ENCODE data around the gene CALCR. TPM values are rescaled to one million over a fixed set of nuclear protein-coding genes. Genes with fewer than 3 reads are reported as not detected.

Gene CALCR
- total and polyA plus RNA-seq, 2 of the 4 experiments (the other 2 are of a cell fraction), result not detected

GRCh38 chr7:93535616-93536015 is 38.9 kb downstream of the CALCR start:
- TF ChIP-seq RFX5 (IDR thresholded peaks at IDR 0.05; ENCODE audit: low read depth, low read length), result no peak
- no peak for TF ChIP-seq SMC3 (IDR thresholded peaks at IDR 0.05; ENCODE audit: low read depth, low read length)
- TF ChIP-seq MAFK (IDR thresholded peaks at IDR 0.05; ENCODE audit: low read depth, low read length), result peak; percentile 34; the same call in 1 of the 2 replicates
- TF ChIP-seq RCOR1 (IDR thresholded peaks at IDR 0.05; ENCODE audit: insufficient replicate concordance, low read length), result no peak
- BruUV-seq (replicated peaks), result no TSS peak
- ATAC-seq (ENCODE audit: low read depth) (no peak), DNase-seq (no peak)
- Histone ChIP-seq H3K79me1 (ENCODE audit: low read depth in 1 of 2, low read length in 2 of 2) (no peaks in the 10 kb centered on the region), H4K20me1 (ENCODE audit: insufficient read depth, low read length) (no peaks in the 10 kb centered on the region), H2BK20ac (ENCODE audit: low read depth, low read length) (no peak overlapping the region), H3K36me3 (ENCODE audit: control insufficient read depth, insufficient read depth, low read length) (no peaks in the 10 kb centered on the region), H2AFZ (replicated peaks; ENCODE audit: low read length, poor library complexity) (no peak overlapping the region), H3K4me1 (ENCODE audit: control insufficient read depth, insufficient read depth, low read length) (no peaks in the 10 kb centered on the region), H3K56ac (ENCODE audit: extremely low read depth, insufficient read depth, low read length) (no peak overlapping the region), H2BK120ac (ENCODE audit: low read depth, low read length) (no peak overlapping the region), H3K4ac (ENCODE audit: low read depth, low read length) (no peak overlapping the region), H3K18ac (ENCODE audit: low read depth, low read length) (no peak overlapping the region), H3K4me2 (ENCODE audit: low read depth, low read length) (no peak overlapping the region), H4K91ac (ENCODE audit: insufficient read depth, low read depth, low read length) (no peak overlapping the region), H4K8ac (ENCODE audit: low read depth in 2 of 2, low read length in 2 of 2) (no peak overlapping the region), H2BK5ac (ENCODE audit: low read depth, low read length, poor library complexity, severe bottlenecking) (no peak overlapping the region), H3K27me3 (ENCODE audit: control insufficient read depth, insufficient read depth, low read length) (no peaks in the 10 kb centered on the region), H2BK15ac (ENCODE audit: low read depth, low read length) (no peak overlapping the region), H2AK9ac (replicated peaks; ENCODE audit: low read depth, low read length, poor library complexity) (no peak overlapping the region), H3K4me3 (ENCODE audit: insufficient read depth, low read depth, low read length) (no peak overlapping the region), H4K5ac (ENCODE audit: low read depth, low read length) (no peak overlapping the region), H3K27ac (ENCODE audit: insufficient read depth, low read length) (no peak overlapping the region), H2AK5ac (ENCODE audit: low read depth, low read length) (no peak overlapping the region), H3K9me1 (ENCODE audit: insufficient read depth, low read length) (no peaks in the 10 kb centered on the region), H3K14ac (replicated peaks; ENCODE audit: low read depth, low read length) (no peak overlapping the region), H3K23ac (ENCODE audit: low read depth, low read length) (no peak overlapping the region), H3K9me3 (ENCODE audit: control insufficient read depth, insufficient read depth, low read length) (no peaks in the 10 kb centered on the region), H3K9ac (ENCODE audit: low read depth, low read length) (no peak overlapping the region)
- ChIA-PET POLR2A (ENCODE audit: unreplicated experiment) (no interaction called here), CTCF (no interaction called here)
- in situ Hi-C loops (cut with MboI; ENCODE audit: low sequenced_read_pairs), result no loop called here
- dilution Hi-C loops (cut with HindIII; ENCODE audit: low sequenced_read_pairs, unreplicated experiment), result no loop called here
- intact Hi-C loops (cut with micrococcal nuclease), result no loop called here

All from IMR-90 (cell line).